Measurements from ENCODE around the gene SLC37A1. TPM values are rescaled to one million over a fixed set of nuclear protein-coding genes. Genes with fewer than 3 reads are reported as not detected.

SLC37A1 gene
- total RNA-seq, 1 experiment from 2014 or later, result 4.3 TPM

DNA sequence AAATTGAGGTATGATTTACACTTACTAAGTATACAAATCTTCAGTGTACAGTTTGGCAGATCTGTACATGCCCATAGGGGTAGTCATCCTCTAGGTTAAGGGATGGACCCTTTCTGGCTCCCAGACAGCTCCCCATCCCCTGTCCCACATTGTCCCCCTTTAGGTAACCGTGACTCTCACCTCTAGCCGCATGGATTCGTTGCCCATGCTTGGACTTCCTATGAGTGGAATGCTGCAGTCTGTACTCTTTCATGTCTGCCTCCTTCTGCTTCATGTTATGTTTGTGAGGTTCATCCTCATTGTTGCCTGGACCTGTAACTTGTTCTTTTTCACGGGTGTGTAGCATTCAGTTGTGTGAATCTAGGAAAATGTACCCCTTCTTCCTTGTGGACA lies 20.3 kb downstream of the SLC37A1 start:
- DNase-seq (ENCODE audit: low read depth, low spot score), result no peak
- in situ Hi-C loops (cut with HindIII; ENCODE audit: low pct_unique_long_range_greater_than_20kb, low sequenced_read_pairs), result no loop called here

DNA sequence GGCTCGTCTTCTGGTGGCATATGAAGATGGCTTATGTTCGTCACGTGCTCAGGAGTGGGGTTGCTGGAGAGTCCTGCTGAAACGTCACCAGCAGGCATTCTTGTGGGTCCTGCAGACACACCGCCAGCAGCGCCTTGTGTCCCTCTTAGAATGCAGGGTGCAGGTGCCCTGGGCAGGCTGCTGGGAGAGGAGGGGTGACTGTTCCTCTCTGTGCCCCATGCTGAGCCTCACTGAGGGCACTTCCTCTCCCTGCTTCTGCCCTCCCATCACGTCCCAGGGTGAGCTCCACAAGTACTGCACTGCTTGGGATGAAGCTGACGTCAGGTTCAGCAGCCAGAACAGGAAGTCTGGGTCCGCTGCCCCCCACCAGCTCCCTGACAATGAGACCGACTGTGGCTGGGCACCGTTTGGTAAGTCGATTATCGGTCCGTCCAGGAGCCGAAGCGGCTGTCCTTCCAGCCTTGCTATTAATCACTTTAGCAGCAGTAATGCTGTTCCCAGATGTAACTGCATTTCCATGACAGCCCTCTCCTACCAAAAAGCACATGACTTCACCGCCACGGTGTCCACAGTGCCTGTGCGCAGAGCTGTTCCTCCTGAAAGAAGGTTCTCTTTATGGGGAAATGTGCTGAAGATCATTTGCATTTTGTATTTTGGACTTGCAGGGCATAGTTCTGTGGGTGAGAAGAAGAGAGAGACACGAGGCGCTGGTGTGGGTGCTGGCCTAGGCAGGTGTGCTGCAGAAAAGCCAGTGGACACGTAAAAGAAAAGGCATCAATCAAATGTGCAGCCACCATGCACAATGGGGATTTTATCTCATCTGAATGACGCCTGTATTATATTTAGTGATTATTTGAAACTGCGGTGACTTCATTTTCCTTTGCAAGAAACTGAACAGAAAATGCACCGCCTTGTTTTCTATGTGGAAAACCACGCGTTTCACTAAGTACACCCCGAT lies 21.0 kb downstream of the SLC37A1 start:
- in situ Hi-C loops (cut with HindIII; ENCODE audit: low pct_unique_long_range_greater_than_20kb, low sequenced_read_pairs), result no loop called here

DNA sequence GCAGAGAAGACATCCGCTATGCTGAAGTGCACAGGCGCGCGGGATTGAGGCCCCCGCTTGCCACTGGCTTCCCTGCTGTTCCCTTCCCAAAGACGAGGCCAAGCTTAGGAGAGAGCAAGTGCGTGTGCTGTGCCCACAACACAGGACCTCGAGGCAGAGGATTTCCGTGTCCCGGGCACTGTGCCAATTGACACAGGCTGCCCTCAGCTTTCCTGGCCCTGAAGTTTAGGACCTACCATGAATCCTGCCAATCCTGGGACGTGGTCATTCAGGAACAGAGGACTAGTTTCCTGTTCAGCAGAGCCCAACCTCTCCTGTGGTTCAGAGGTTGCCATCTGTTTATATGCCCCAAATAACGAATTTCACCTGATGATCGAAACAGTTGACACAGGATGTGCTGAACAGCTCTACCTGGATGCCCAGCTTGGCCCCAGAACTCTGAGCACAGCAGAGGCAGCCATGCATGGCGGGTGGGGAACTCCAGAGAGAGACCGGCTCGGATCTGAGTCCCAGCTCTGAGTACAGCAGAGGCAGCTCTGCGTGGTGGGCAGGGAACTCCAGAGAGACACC lies 22.0 kb downstream of the SLC37A1 start:
- no peak for DNase-seq (ENCODE audit: low read depth, low spot score)
- in situ Hi-C loops (cut with HindIII; ENCODE audit: low pct_unique_long_range_greater_than_20kb, low sequenced_read_pairs), result no loop called here

More for the DNA sequence above, 21.0 kb downstream of the SLC37A1 start:
- no peak for DNase-seq (ENCODE audit: low read depth, low spot score)

DNA sequence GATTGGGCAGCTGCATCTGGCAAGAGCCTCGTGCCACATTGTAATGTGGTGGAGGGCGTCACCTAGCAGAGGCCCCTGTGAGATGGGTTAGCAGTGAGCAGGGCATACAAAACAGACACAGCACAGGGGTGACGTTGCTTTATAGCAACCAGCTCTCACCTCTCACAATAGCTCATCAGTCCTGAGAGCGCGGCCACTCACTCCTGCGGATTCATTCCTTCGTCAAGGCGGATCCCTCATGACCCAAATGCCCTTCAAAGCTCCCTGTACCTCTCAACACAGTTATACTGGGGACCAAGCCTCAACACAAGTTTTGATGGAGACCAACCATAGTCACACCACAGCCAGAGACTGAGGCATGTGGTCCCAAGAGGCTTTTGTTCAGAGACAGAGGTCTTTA lies 22.9 kb downstream of the SLC37A1 start:
- in situ Hi-C loops (cut with HindIII; ENCODE audit: low pct_unique_long_range_greater_than_20kb, low sequenced_read_pairs), result no loop called here

DNA sequence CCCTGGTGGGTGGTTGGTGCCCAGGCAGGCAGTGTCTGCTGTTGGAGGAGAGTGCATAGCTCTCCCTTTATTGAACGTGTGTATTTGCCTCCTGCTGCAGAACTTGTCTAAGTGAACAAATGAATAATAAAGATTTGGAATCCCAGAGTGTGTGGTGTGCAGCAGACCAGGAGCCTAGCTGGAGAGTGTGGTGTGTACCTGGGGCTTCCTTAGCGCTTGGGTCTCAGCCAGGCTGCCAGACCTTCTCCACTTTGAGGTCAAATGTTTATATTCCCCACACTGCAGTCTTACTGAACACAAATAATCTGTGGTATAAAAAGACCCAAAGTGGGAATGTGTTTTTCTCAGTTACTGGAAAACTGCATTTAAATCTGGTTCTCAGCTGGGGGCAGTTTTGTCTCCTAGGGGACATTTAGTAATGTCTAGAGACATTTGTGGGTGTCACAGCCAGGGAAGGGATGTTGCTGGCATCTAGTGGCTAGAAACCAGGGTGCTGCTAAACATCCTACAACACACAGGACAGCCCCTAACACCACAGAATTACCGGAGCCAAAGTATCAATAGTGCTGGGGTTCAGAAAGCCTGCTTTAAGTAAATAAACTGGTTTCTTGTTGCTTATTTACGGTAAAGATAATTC lies 23.6 kb downstream of the SLC37A1 start:
- in situ Hi-C loops (cut with HindIII; ENCODE audit: low pct_unique_long_range_greater_than_20kb, low sequenced_read_pairs), result no loop called here
- DNase-seq (ENCODE audit: low read depth, low spot score), result peak; percentile 16

More for the DNA sequence above, 22.9 kb downstream of the SLC37A1 start:
- no peak for DNase-seq (ENCODE audit: low read depth, low spot score)

DNA sequence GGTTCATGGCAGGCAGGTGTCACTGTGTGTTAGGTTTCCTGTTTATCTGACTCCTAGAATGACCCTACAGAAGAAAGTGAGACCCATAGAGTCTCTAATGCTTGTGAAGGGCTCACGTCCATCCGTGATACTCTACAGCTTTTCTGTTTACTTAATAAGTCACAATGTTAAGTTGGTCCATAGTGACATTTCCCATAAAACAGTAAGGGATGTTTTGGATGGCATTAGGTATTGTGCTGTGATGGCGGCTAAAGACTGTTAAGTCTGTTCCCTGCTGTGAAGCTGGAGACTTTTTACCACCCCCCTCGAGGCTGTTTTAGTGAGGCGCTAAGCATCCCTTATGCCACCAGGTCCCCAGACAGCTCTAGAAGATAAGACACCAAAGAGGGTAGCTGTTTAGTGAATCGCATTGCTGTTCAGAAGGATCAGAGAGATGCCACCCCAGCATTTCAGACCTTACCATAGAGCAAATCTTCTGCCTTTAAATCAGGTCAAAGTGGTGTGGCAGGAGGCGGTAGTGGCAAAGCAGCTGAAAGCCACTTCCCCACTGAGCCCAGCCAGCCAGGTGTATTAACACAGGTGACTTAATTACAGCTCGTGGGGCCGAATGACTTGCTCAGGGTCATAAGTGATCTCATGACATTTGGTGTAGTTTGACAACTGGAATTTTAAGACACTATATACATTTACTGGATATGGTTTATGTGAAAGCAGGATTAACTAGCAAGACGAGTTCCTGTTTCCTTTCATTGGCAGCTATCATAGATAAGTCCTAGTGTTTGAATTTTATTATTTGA lies 25.0 kb downstream of the SLC37A1 start:
- no peak for DNase-seq (ENCODE audit: low read depth, low spot score)
- in situ Hi-C loops (cut with HindIII; ENCODE audit: low pct_unique_long_range_greater_than_20kb, low sequenced_read_pairs), result no loop called here

DNA sequence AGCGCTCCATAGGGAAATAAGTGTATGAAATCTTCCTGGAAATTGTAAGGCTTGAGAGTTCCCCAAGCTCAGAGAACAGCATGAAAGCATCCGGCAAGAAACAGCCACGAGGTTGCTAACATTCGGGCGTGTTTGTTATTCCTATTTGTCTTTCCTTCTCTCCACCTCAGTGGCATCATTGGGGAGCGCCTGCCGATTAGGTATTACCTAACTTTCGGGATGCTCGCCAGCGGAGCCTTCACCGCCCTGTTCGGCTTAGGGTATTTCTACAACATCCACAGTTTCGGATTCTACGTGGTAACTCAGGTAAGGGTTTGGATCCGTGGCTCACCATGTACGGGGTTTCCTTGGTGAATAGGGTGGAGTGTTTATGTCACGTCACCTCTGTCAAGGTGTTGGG lies 25.7 kb downstream of the SLC37A1 start:
- DNase-seq (ENCODE audit: low read depth, low spot score), result no peak
- in situ Hi-C loops (cut with HindIII; ENCODE audit: low pct_unique_long_range_greater_than_20kb, low sequenced_read_pairs), result no loop called here

DNA sequence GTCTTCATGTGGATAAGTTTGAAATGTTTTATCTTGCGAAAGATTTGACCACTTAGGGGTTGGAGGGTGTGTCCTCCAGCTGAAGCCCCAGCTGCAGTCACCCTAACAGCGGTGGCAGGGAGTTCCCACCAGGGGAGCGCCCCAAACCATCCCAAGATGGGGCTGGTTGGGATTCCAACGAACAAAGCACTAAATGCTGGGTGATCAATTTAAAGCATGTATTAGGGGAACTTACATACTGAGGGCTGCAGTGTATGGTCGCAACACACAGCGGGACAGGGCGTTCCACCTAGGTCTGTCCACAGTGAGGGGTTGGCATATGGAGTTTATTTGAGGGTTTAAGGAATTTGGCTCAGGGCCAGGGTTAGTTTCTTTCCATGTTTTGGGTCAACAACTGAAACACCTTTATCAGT lies 26.3 kb downstream of the SLC37A1 start:
- DNase-seq (ENCODE audit: low read depth, low spot score), result peak; percentile 10
- in situ Hi-C loops (cut with HindIII; ENCODE audit: low pct_unique_long_range_greater_than_20kb, low sequenced_read_pairs), result no loop called here

DNA sequence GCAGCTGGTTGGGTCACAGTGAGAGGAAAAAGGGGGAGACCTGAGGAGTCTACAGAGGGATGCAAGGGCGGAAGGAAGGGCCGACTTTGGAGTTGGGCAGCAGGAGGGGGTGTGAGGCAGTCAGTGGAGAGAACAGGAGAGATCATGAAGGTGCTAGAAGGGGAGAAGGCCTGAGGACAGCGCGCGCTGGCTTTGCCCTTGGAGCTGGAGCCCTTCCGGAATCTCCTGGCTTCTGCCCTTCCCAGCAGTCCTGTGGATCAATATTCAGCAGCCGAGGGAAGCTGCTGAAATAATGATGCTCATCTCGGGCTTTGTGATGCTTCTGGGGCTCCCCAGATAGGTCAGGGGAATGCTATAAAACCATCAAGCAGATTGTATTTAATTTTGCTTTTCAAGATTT lies 26.7 kb downstream of the SLC37A1 start:
- no peak for DNase-seq (ENCODE audit: low read depth, low spot score)
- in situ Hi-C loops (cut with HindIII; ENCODE audit: low pct_unique_long_range_greater_than_20kb, low sequenced_read_pairs), result no loop called here

DNA sequence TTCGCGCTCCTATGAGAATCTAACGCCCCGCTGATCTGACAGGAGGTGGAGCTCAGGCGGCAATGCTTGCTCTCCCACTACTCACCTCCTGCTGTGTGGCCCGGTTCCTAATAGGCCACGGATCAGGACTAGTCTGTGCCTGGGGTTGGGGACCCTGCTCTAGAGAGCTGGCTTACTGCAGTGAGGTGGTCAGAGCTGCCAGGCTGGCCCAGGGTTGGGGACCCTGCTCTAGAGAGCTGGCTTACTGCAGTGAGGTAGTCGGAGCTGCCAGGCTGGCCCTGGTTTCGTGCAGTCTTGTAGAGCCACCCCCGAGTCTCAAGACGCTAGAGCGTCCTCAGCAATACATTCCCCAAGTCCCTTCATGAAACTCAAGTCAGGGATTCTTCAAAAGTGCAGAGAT lies 27.5 kb downstream of the SLC37A1 start:
- in situ Hi-C loops (cut with HindIII; ENCODE audit: low pct_unique_long_range_greater_than_20kb, low sequenced_read_pairs), result no loop called here
- DNase-seq (ENCODE audit: low read depth, low spot score), result no peak

DNA sequence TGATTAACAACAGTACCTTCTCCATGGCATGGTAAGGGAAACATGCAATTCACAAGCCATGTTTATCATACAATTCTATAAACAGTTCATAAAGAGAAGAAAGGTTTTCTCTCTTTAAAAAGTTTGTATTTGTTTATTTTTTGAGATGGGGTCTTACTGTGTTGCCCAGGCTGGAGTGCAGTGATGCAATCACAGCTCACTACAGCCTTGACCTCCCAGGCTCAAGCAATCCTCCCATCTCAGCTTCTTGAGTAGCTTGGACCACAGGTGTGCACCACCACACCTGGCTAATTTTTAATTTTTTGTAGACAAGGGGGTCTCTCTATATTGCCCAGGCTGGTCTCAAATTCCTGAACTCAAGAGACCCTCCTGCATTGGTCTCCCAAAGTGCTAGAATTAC lies 28.0 kb downstream of the SLC37A1 start:
- in situ Hi-C loops (cut with HindIII; ENCODE audit: low pct_unique_long_range_greater_than_20kb, low sequenced_read_pairs), result no loop called here
- no peak for DNase-seq (ENCODE audit: low read depth, low spot score)

DNA sequence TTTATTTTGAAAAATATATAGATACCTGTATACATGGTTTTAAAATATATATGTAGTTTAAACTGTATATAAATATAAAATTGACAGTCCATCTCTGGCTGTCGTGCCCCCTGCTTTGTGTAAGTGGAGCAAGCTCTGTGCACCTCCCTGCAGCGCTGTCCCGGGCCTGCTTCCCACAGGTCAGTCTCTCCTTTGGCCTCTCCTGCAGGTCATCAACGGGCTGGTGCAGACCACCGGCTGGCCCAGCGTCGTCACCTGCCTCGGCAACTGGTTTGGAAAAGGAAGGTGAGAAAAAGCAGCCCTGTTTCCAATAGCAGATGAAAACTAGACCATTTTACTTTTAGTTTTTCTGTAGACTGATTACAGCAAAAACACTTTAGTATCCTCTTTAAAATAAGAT lies 28.5 kb downstream of the SLC37A1 start:
- no peak for DNase-seq (ENCODE audit: low read depth, low spot score)
- in situ Hi-C loops (cut with HindIII; ENCODE audit: low pct_unique_long_range_greater_than_20kb, low sequenced_read_pairs), result no loop called here

DNA sequence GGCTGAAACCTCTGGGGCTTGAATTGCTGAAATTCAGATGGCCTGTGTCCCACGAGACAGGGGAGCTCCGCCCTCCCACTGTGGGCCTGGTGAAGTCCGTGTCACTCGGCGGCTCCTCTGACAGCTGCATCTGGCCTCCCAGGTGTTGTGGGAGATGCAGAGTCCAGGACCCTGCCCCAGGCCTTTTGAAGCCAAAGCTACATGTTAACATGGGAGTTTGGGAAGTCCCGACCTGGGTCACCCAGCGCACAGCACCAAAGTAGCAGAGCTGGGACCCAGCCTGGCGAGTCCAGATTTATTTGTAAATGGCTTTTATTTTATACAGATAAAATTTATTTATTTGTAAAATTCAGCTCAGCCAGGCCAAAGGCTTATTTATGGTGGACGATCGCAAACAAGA lies 28.9 kb downstream of the SLC37A1 start:
- no peak for DNase-seq (ENCODE audit: low read depth, low spot score)
- in situ Hi-C loops (cut with HindIII; ENCODE audit: low pct_unique_long_range_greater_than_20kb, low sequenced_read_pairs), result no loop called here

DNA sequence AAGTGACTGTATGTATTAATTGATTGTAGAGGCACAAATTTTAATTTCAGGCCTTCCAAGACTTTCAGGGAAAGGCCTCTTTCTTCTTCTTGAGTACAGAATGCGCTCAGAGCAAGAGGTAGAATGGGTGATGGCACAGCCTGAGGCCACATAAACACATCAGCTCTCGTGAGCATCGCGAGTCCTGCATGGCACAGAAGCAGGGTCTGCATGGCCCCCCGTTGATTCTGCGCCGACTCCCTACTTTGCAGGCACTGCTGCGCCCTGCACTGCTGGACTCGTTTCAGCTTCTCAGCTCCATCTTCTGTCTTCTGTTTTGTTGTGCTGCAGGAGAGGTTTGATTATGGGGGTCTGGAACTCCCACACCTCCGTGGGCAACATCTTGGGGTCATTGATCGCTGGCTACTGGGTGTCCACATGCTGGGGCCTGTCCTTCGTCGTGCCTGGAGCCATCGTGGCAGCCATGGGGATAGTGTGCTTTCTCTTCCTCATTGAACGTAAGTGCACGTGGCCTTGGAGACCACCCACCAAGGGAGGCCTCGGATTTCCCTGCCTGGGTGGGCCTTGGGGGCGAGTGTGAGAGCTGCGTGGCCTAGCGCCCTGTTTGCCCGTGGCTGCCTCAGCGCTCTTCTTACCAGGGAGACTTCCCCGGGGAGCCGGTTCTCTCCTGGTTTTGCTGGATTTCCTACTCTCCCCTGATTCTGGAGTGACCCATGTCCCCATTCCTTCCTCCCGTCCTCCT lies 29.6 kb downstream of the SLC37A1 start:
- in situ Hi-C loops (cut with HindIII; ENCODE audit: low pct_unique_long_range_greater_than_20kb, low sequenced_read_pairs), result no loop called here
- no peak for DNase-seq (ENCODE audit: low read depth, low spot score)

DNA sequence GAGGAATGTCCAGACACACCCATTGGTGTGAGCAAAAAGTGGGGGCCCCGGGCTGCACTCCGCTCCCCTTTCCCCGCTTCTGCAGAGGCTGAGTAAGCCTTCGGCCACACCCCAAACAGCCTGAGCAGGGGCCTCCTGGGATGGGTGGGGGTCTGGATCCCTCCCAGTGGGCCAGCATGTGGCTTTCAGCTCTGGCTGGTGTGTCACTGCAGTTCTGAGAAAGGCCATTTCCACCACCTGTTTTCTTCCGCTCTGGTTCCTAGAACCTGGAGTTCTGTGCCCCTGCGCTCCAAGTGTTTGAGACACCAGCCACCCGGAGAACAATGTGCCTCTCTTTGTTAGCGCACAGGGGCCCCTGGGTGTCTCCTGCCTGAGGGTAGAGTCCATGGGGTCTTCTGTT lies 30.9 kb downstream of the SLC37A1 start:
- DNase-seq (ENCODE audit: low read depth, low spot score), result no peak
- in situ Hi-C loops (cut with HindIII; ENCODE audit: low pct_unique_long_range_greater_than_20kb, low sequenced_read_pairs), result no loop called here

DNA sequence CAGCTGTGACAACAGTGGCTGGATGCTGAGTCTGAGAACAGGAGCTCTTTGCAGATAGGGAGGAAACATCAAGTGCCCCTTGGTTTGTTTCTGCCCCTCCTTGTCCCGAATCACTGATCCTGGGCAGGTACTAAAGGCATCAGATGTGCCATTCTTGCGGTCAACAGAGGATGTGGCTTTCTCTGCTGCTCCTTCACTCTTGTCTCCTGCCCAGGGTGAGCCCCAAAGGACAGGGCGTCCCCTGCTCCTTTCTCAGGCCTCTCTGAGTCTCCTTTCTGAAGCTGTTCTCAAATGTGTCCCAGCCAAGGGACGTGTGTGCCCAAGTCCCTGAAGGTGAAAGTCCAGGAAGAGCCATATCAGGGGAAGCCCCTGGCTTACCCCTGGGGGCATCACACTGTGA lies 31.7 kb downstream of the SLC37A1 start:
- in situ Hi-C loops (cut with HindIII; ENCODE audit: low pct_unique_long_range_greater_than_20kb, low sequenced_read_pairs), result no loop called here
- no peak for DNase-seq (ENCODE audit: low read depth, low spot score)

DNA sequence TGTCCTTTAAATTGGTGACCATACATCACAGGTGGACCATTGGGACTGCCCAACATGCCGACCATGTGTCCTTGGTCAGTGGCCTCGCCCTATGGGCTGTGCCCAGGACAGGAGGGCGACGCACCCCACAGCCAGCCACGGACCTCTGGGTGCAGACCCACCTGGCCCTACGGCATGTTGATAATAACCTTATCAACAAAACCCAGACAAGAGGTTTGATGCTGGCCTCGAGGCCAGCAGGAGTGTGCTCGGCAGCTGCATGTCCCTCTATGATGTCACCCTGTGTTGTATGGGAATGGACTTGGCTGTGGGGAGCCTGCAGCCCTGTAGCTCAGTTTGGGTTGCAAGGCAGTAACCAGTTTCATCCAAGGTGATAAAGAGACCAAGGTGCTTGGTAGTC lies 32.1 kb downstream of the SLC37A1 start:
- in situ Hi-C loops (cut with HindIII; ENCODE audit: low pct_unique_long_range_greater_than_20kb, low sequenced_read_pairs), result no loop called here
- no peak for DNase-seq (ENCODE audit: low read depth, low spot score)

All from SK-MEL-5 (cell line).